Measurements from ENCODE around the gene VPS35. TPM values are rescaled to one million over a fixed set of nuclear protein-coding genes. Genes with fewer than 3 reads are reported as not detected.

Gene VPS35
- total RNA-seq, 4 donors from 2014 or later, result 37.2 to 77.0 (median 64.4) TPM

GRCh38 chr16:46717692-46718091 lies 28.7 kb upstream of the VPS35 start:
- DNase-seq (ENCODE audit: low spot score in 2 of 2), result peak in 1 of 2 donors; percentile 77

GRCh38 chr16:46715769-46716305 lies 26.9 kb upstream of the VPS35 start:
- no peak for DNase-seq (ENCODE audit: low spot score in 2 of 2)
- 48 to 81% methylated on average over 5 to 6 of the region's 6 CpGs for WGBS, 2 donors
- TF ChIP-seq POLR2A (IDR thresholded peaks at IDR 0.05), result no peak
- no peak for TF ChIP-seq CTCF (IDR thresholded peaks at IDR 0.05)
- no peak overlapping the region for H3K4me3 ChIP-seq (ENCODE audit: low read depth, poor library complexity, severe bottlenecking)
- intact Hi-C loops (cut with DNase I; ENCODE audit: low total_unique reads), result no loop called here

More at GRCh38 chr16:46717692-46718091, 28.7 kb upstream of the VPS35 start:
- 38 to 45% methylated on average over 2 of the region's 2 CpGs for WGBS, 2 donors
- H3K4me3 ChIP-seq (ENCODE audit: low read depth, poor library complexity, severe bottlenecking), result no peak overlapping the region
- TF ChIP-seq CTCF (IDR thresholded peaks at IDR 0.05) (no peak), POLR2A (IDR thresholded peaks at IDR 0.05) (no peak)
- intact Hi-C loops (cut with DNase I; ENCODE audit: low total_unique reads), result no loop called here

- intact Hi-C loops (cut with DNase I; ENCODE audit: low total_unique reads), result no loop called here
- no peak overlapping the region for H3K4me3 ChIP-seq (ENCODE audit: low read depth, poor library complexity, severe bottlenecking)
- 88 to 93% methylated on average over 7 of the region's 7 CpGs for WGBS, 2 donors
- TF ChIP-seq POLR2A (IDR thresholded peaks at IDR 0.05), result no peak
- no peak for DNase-seq (ENCODE audit: low spot score in 2 of 2)
These were observed 26.0 kb upstream of the VPS35 start for GRCh38 chr16:46714797-46715591.

GRCh38 chr16:46713634-46714033 lies 24.7 kb upstream of the VPS35 start:
- no peak for DNase-seq (ENCODE audit: low spot score in 2 of 2)
- no peak overlapping the region for H3K4me3 ChIP-seq (ENCODE audit: low read depth, poor library complexity, severe bottlenecking)
- intact Hi-C loops (cut with DNase I; ENCODE audit: low total_unique reads), result no loop called here
- WGBS, 2 donors, result 71 to 81% methylated on average over 3 of the region's 3 CpGs
- no peak for TF ChIP-seq CTCF (IDR thresholded peaks at IDR 0.05)
- no peak for TF ChIP-seq POLR2A (IDR thresholded peaks at IDR 0.05)

GRCh38 chr16:46712911-46713310 lies 23.9 kb upstream of the VPS35 start:
- intact Hi-C loops (cut with DNase I; ENCODE audit: low total_unique reads), result no loop called here
- 79 to 81% methylated on average over 3 of the region's 3 CpGs for WGBS, 2 donors
- no peak overlapping the region for H3K4me3 ChIP-seq (ENCODE audit: low read depth, poor library complexity, severe bottlenecking)
- no peak for TF ChIP-seq CTCF (IDR thresholded peaks at IDR 0.05)
- no peak for TF ChIP-seq POLR2A (IDR thresholded peaks at IDR 0.05)
- no peak for DNase-seq (ENCODE audit: low spot score in 2 of 2)

GRCh38 chr16:46711106-46712058 lies 22.4 kb upstream of the VPS35 start:
- TF ChIP-seq CTCF (IDR thresholded peaks at IDR 0.05), result no peak
- peak in 1 of 2 donors; percentile 23 for DNase-seq (ENCODE audit: low spot score in 2 of 2)
- WGBS, 2 donors, result 72 to 75% methylated on average over 10 of the region's 10 CpGs
- intact Hi-C loops (cut with DNase I; ENCODE audit: low total_unique reads), result no loop called here
- no peak overlapping the region for H3K4me3 ChIP-seq (ENCODE audit: low read depth, poor library complexity, severe bottlenecking)
